Measurements from ENCODE around the gene SYNJ2.

The SYNJ2 gene

GRCh38 chr6:158115102-158115501, 133.4 kb downstream of the SYNJ2 start:
- TF ChIP-seq ZNF274 (IDR thresholded peaks at IDR 0.05; ENCODE audit: low read depth, low read length): no peak

GRCh38 chr6:158115508-158115907, 133.8 kb downstream of the SYNJ2 start:
- no peak for TF ChIP-seq ZNF274 (IDR thresholded peaks at IDR 0.05; ENCODE audit: low read depth, low read length)
- H3K4me3 ChIP-seq (ENCODE audit: low read length): no peak overlapping the region

More at GRCh38 chr6:158115102-158115501, 133.4 kb downstream of the SYNJ2 start:
- no peak overlapping the region for H3K4me3 ChIP-seq (ENCODE audit: low read length)

GRCh38 chr6:158118886-158119285, 137.2 kb downstream of the SYNJ2 start:
- no peak overlapping the region for H3K4me3 ChIP-seq (ENCODE audit: low read length)
- TF ChIP-seq ZNF274 (IDR thresholded peaks at IDR 0.05; ENCODE audit: low read depth, low read length): no peak

- H3K4me3 ChIP-seq (ENCODE audit: low read length): no peak overlapping the region
- TF ChIP-seq ZNF274 (IDR thresholded peaks at IDR 0.05; ENCODE audit: low read depth, low read length): no peak
Measured at GRCh38 chr6:158121335-158121734, 139.7 kb downstream of the SYNJ2 start.

GRCh38 chr6:158122048-158122447, 140.4 kb downstream of the SYNJ2 start:
- TF ChIP-seq ZNF274 (IDR thresholded peaks at IDR 0.05; ENCODE audit: low read depth, low read length): no peak
- no peak overlapping the region for H3K4me3 ChIP-seq (ENCODE audit: low read length)

GRCh38 chr6:158124288-158124687, 142.6 kb downstream of the SYNJ2 start:
- no peak overlapping the region for H3K4me3 ChIP-seq (ENCODE audit: low read length)
- TF ChIP-seq ZNF274 (IDR thresholded peaks at IDR 0.05; ENCODE audit: low read depth, low read length): no peak

GRCh38 chr6:158125271-158125670, 143.6 kb downstream of the SYNJ2 start:
- H3K4me3 ChIP-seq (ENCODE audit: low read length): no peak overlapping the region
- no peak for TF ChIP-seq ZNF274 (IDR thresholded peaks at IDR 0.05; ENCODE audit: low read depth, low read length)

GRCh38 chr6:158131926-158132325, 150.3 kb downstream of the SYNJ2 start:
- H3K4me3 ChIP-seq (ENCODE audit: low read length): no peak overlapping the region
- no peak for TF ChIP-seq ZNF274 (IDR thresholded peaks at IDR 0.05; ENCODE audit: low read depth, low read length)

GRCh38 chr6:158142789-158143188, 161.1 kb downstream of the SYNJ2 start:
- no peak for TF ChIP-seq ZNF274 (IDR thresholded peaks at IDR 0.05; ENCODE audit: low read depth, low read length)
- no peak overlapping the region for H3K4me3 ChIP-seq (ENCODE audit: low read length)

- no peak for TF ChIP-seq ZNF274 (IDR thresholded peaks at IDR 0.05; ENCODE audit: low read depth, low read length)
Measured at GRCh38 chr6:158143700-158144099, 162.0 kb downstream of the SYNJ2 start.

More at GRCh38 chr6:158143700-158144099, 162.0 kb downstream of the SYNJ2 start:
- no peak overlapping the region for H3K4me3 ChIP-seq (ENCODE audit: low read length)
